HL-60 (cell line): ENCODE data around the gene ZNF282.
A peak's percentile ranks its signal among the peaks of the same experiment; 100 is the strongest.

Experiments
- DNase-seq, 2 experiments: peaks; one replicate each; pipeline ENCODE4 v3.0.0-alpha.2; 2010 to 2020; ENCODE audit warnings: low read depth in 1 of 2, low spot score in 1 of 2
- H3K27ac ChIP-seq: fragments of 250-450 bp; sonication (Bioruptor Pico); replicated peaks from 2 replicates; pipeline ENCODE4 v1.5.1; 2020; ENCODE audit warnings: mild to moderate bottlenecking, moderate library complexity
- H3K27me3 ChIP-seq: fragments of 250-450 bp; sonication (Bioruptor Pico); 2 replicates; pipeline ENCODE4 v1.5.1; 2021; ENCODE audit warnings: mild to moderate bottlenecking, moderate library complexity; ENCODE audit not compliant: insufficient read depth, poor library complexity, severe bottlenecking
- H3K4me3 ChIP-seq: replicated peaks from 2 replicates; pipeline ENCODE4 v1.5.1; 2011; ENCODE audit warnings: mild to moderate bottlenecking, control low read depth, low read length; ENCODE audit not compliant: insufficient read depth
- CTCF ChIP-seq: IDR thresholded peaks from one replicate; pipeline ENCODE4 v1.5.1; 2011; ENCODE audit warnings: low read length, control low read depth, inconsistent platforms; ENCODE audit not compliant: insufficient read depth
- GABPA ChIP-seq: IDR thresholded peaks from 2 replicates; pipeline ENCODE4 v1.6.1; 2012; ENCODE audit warnings: low read depth
- POLR2AphosphoS5 ChIP-seq: IDR thresholded peaks from 2 replicates; pipeline ENCODE4 v1.6.1; 2012; ENCODE audit warnings: low read depth
- REST ChIP-seq: IDR thresholded peaks from 2 replicates; pipeline ENCODE4 v1.6.1; 2012; ENCODE audit warnings: low read depth; ENCODE audit not compliant: insufficient replicate concordance
- SPI1 ChIP-seq: IDR thresholded peaks from 2 replicates; pipeline ENCODE4 v1.6.1; 2012; ENCODE audit warnings: low read depth, mild to moderate bottlenecking, borderline replicate concordance

The ZNF282 gene

GRCh38 chr7:149256568-149256967, 61.2 kb downstream of the ZNF282 start:
- H3K27ac ChIP-seq = no peak overlapping the region
- H3K4me3 ChIP-seq = no peak overlapping the region
- no peak for DNase-seq
- no peaks in the 10 kb centered on the region for H3K27me3 ChIP-seq
- TF ChIP-seq POLR2AphosphoS5 = no peak
- TF ChIP-seq SPI1 = no peak
- no peak for TF ChIP-seq CTCF
- no peak for TF ChIP-seq GABPA

GRCh38 chr7:149257146-149257545, 61.8 kb downstream of the ZNF282 start:
- Histone ChIP-seq H3K27me3 (no peaks in the 10 kb centered on the region), H3K27ac (no peak overlapping the region)

GRCh38 chr7:149261316-149261828, 66.0 kb downstream of the ZNF282 start:
- DNase-seq = no peak
- no peaks in the 10 kb centered on the region for H3K27me3 ChIP-seq
- peak overlapping the region; percentile 43 for H3K4me3 ChIP-seq
- H3K27ac ChIP-seq = peak overlapping the region; percentile 29; the same call in 1 of the 2 replicates
- TF ChIP-seq GABPA (no peak), SPI1 (no peak), CTCF (no peak), REST (no peak), POLR2AphosphoS5 (no peak)

More at GRCh38 chr7:149257146-149257545, 61.8 kb downstream of the ZNF282 start:
- H3K4me3 ChIP-seq = no peak overlapping the region
- TF ChIP-seq GABPA (no peak), SPI1 (no peak), CTCF (no peak), POLR2AphosphoS5 (no peak), REST (no peak)
- DNase-seq = no peak
